G401 (cell line): Measurements from ENCODE around the gene SORL1-AS1.

Experiments used
- DNase-seq: peaks from one replicate; pipeline ENCODE4 v3.0.0-alpha.2; 2015; ENCODE audit warnings: low spot score
- in situ Hi-C: cut with HindIII; loops from 2 replicates; pipeline ENCODE4 v1.10.0; 2016; ENCODE audit warnings: low sequenced_read_pairs, mixed read lengths

SORL1-AS1 gene

GRCh38 chr11:121456151-121456550 is 3.4 kb upstream of the SORL1-AS1 start:
- peak; percentile 39 for DNase-seq
- in situ Hi-C loops, result no loop called here

- peak; percentile 32 for DNase-seq
- in situ Hi-C loops, result no loop called here
Measured at GRCh38 chr11:121455115-121455514, 2.3 kb upstream of the SORL1-AS1 start.

- in situ Hi-C loops, result no loop called here
Measured at GRCh38 chr11:121453589-121454299, 977 bp upstream of the SORL1-AS1 start.

GRCh38 chr11:121451986-121452608 is 670 bp downstream of the SORL1-AS1 start, which contains the start of gene SORL1:
TSS of gene SORL1 (plus strand) at chr11:121452314. CDS start at chr11:121452332, 18 bp downstream.
- in situ Hi-C loops, result no loop called here
- DNase-seq, result peak; percentile 81

More at GRCh38 chr11:121453589-121454299, 977 bp upstream of the SORL1-AS1 start:
- DNase-seq, result peak; percentile 40

- peak; percentile 44 for DNase-seq
- in situ Hi-C loops, result no loop called here
Measured at GRCh38 chr11:121451178-121451985, 1.4 kb downstream of the SORL1-AS1 start.

- in situ Hi-C loops, result no loop called here
- DNase-seq, result no peak
Measured at GRCh38 chr11:121450401-121450800, 2.4 kb downstream of the SORL1-AS1 start.

- DNase-seq, result no peak
- in situ Hi-C loops, result no loop called here
Measured at GRCh38 chr11:121449626-121450025, 3.1 kb downstream of the SORL1-AS1 start.

GRCh38 chr11:121449123-121449522 is 3.6 kb downstream of the SORL1-AS1 start:
- no peak for DNase-seq
- in situ Hi-C loops, result no loop called here

- in situ Hi-C loops, result no loop called here
- DNase-seq, result no peak
Measured at GRCh38 chr11:121448431-121448941, 4.3 kb downstream of the SORL1-AS1 start.

- in situ Hi-C loops, result no loop called here
- no peak for DNase-seq
Measured at GRCh38 chr11:121448011-121448410, 4.8 kb downstream of the SORL1-AS1 start.

GRCh38 chr11:121446752-121447156 is 6.0 kb downstream of the SORL1-AS1 start:
- in situ Hi-C loops, result no loop called here
- no peak for DNase-seq

GRCh38 chr11:121445071-121445768 is 7.5 kb downstream of the SORL1-AS1 start:
- in situ Hi-C loops, result no loop called here
- DNase-seq, result peak; percentile 47

GRCh38 chr11:121444526-121444925 is 8.2 kb downstream of the SORL1-AS1 start:
- in situ Hi-C loops, result no loop called here
- DNase-seq, result peak; percentile 68

- DNase-seq, result peak; percentile 68
- in situ Hi-C loops, result no loop called here
Measured at GRCh38 chr11:121443688-121444275, 9.0 kb downstream of the SORL1-AS1 start.

GRCh38 chr11:121441521-121441920 is 11.2 kb downstream of the SORL1-AS1 start:
- no peak for DNase-seq
- in situ Hi-C loops, result no loop called here

- no peak for DNase-seq
- in situ Hi-C loops, result no loop called here
Measured at GRCh38 chr11:121439759-121440158, 13.0 kb downstream of the SORL1-AS1 start.

- DNase-seq, result no peak
- in situ Hi-C loops, result no loop called here
Measured at GRCh38 chr11:121439337-121439736, 13.4 kb downstream of the SORL1-AS1 start.

GRCh38 chr11:121437686-121438078 is 15.1 kb downstream of the SORL1-AS1 start:
- in situ Hi-C loops, result no loop called here
- no peak for DNase-seq
